ENCODE results near the gene CMIP.
"Not testable (repeated sequence)": the region's sequence is repeated elsewhere in the genome, so short reads cannot be mapped to it uniquely, and the experiment has no call there.

- TF ChIP-seq CTCF, POLR2A (IDR thresholded peaks at IDR 0.05): not testable (repeated sequence)
These were observed 78.2 kb downstream of the CMIP start for GRCh38 chr16:81522851-81523250.

All from Peyer's patch (tissue), 4 donors.